HepG2 (cell line): ENCODE results near the gene KHNYN. TPM values are rescaled to one million over a fixed set of nuclear protein-coding genes. Genes with fewer than 3 reads are reported as not detected.
A peak's percentile ranks its signal among the peaks of the same experiment; 100 is the strongest.

Experiments
- ATAC-seq: fragments of 200-7000 bp; cut with Tn5 transposase; 3 replicates; pipeline ENCODE4 v1.9.1; 2020; ENCODE audit warnings: mild to moderate bottlenecking, moderate library complexity
- BruUV-seq: library from RNA; stranded (reverse); fragments of 400-500 nt; replicated peaks from 2 replicates; lab custom pipeline; 2021; lab: Mats Ljungman, UMichigan
- CTCF ChIA-PET: fragments of 300-600 bp; formaldehyde crosslinking; extraction: SDS; loops from one replicate; lab custom pipeline; 2021; ENCODE audit warnings: low total read pairs, inconsistent platforms, low intra/inter-chr PET ratio; lab: Yijun Ruan, JAX
- POLR2A ChIA-PET: fragments of 350-600 bp; sonication (Branson Sonifier 250); formaldehyde crosslinking; loops from one replicate; lab custom pipeline; 2020; ENCODE audit warnings: antibody characterized with exemption, inconsistent platforms; lab: Yijun Ruan, JAX
- DNase-seq: peaks from one replicate; pipeline ENCODE4 v3.0.0-alpha.2; 2015; ENCODE audit warnings: low spot score
- FAIRE-seq: peaks from 3 replicates; lab custom pipeline; 2011; peaks lifted over from hg19 to GRCh38; lab: Jason Lieb, UNC
- H2AFZ ChIP-seq: one replicate; pipeline ENCODE4 v1.6.1; 2011; ENCODE audit warnings: low read length, inconsistent platforms
- H3K27ac ChIP-seq: fragments of 300-600 bp; 3 replicates; pipeline ENCODE4 v1.8.0; 2011; ENCODE audit warnings: mixed run types, mild to moderate bottlenecking, mixed read lengths, low read length, inconsistent platforms; ENCODE audit not compliant: insufficient read depth; ENCODE audit errors: extremely low read length
- H3K27me3 ChIP-seq, 2 experiments: fragments of 200-600 bp in 1 of 2; 2 replicates in 1 of 2; 3 replicates in 1 of 2; pipeline versions ENCODE4 v1.6.0 to v1.8.0; 2011; ENCODE audit warnings: low read length in 2 of 2, mild to moderate bottlenecking in 2 of 2, moderate library complexity in 2 of 2, inconsistent platforms in 1 of 2; ENCODE audit not compliant: insufficient read depth in 2 of 2, control insufficient read depth in 1 of 2
- H3K36me3 ChIP-seq, 2 experiments: fragments of 200-600 bp in 1 of 2; replicated peaks in 1 of 2; 2 replicates in 1 of 2; 3 replicates in 1 of 2; pipeline versions ENCODE4 v1.5.1 to v1.8.0; 2011; ENCODE audit warnings: low read length in 2 of 2, inconsistent platforms in 1 of 2; ENCODE audit not compliant: insufficient read depth in 2 of 2, control insufficient read depth in 1 of 2
- H3K4me1 ChIP-seq: 2 replicates; pipeline ENCODE4 v1.5.1; 2012; ENCODE audit warnings: low read length, inconsistent platforms; ENCODE audit not compliant: insufficient read depth
- H3K4me2 ChIP-seq: 2 replicates; pipeline ENCODE4 v1.6.0; 2011; ENCODE audit warnings: low read depth, low read length, inconsistent platforms
- H3K4me3 ChIP-seq, 3 experiments: fragments of 200-600 bp in 1 of 3; sonication (generic), shearing (Covaris generic) in 1 of 3; replicated peaks in 1 of 3; 2 replicates each; pipeline ENCODE4 v1.5.1; 2011 to 2016; ENCODE audit warnings: low read length in 3 of 3, inconsistent platforms in 2 of 3, low read depth in 2 of 3, mild to moderate bottlenecking in 2 of 3, control low read depth in 1 of 3, mixed read lengths in 1 of 3; ENCODE audit not compliant: insufficient read depth in 1 of 3
- H3K79me2 ChIP-seq: one replicate; pipeline ENCODE4 v1.6.1; 2011; ENCODE audit warnings: low read length, inconsistent platforms; ENCODE audit not compliant: insufficient read depth
- H3K9ac ChIP-seq: 2 replicates; pipeline ENCODE4 v1.6.0; 2011; ENCODE audit warnings: mild to moderate bottlenecking, low read depth, low read length, inconsistent platforms; ENCODE audit not compliant: insufficient read depth
- H3K9me3 ChIP-seq: 2 replicates; pipeline ENCODE4 v1.5.1; 2012; ENCODE audit warnings: mild to moderate bottlenecking, low read length
- H4K20me1 ChIP-seq: 2 replicates; pipeline ENCODE4 v1.6.0; 2011; ENCODE audit warnings: inconsistent platforms, mild to moderate bottlenecking, low read length, moderate library complexity; ENCODE audit not compliant: insufficient read depth
- ATF7 ChIP-seq, 2 experiments: fragments of 450-650 bp in 1 of 2; sonication (generic) in 1 of 2; formaldehyde crosslinking in 1 of 2; IDR thresholded peaks; 2 replicates each; pipeline versions ENCODE4 v1.4.0 to v1.6.1; 2016 to 2020; ENCODE audit warnings: antibody characterized with exemption in 1 of 2, mild to moderate bottlenecking in 1 of 2, missing genetic modification reagents in 1 of 2
- CC2D1A ChIP-seq: sonication (generic); formaldehyde crosslinking; IDR thresholded peaks from 2 replicates; pipeline ENCODE4 v1.8.1; 2023; ENCODE audit warnings: mild to moderate bottlenecking, missing genetic modification reagents
- KLF9 ChIP-seq: IDR thresholded peaks from 2 replicates; pipeline ENCODE4 v1.6.1; 2016; ENCODE audit warnings: low read depth
- MEF2D ChIP-seq: sonication (generic); formaldehyde crosslinking; IDR thresholded peaks from 2 replicates; pipeline ENCODE4 v1.5.1; 2020; ENCODE audit warnings: mild to moderate bottlenecking, missing genetic modification reagents
- NONO ChIP-seq, 2 experiments: fragments of 450-650 bp in 1 of 2; sonication (generic) in 1 of 2; formaldehyde crosslinking in 1 of 2; IDR thresholded peaks in 1 of 2; conservative IDR thresholded peaks in 1 of 2; 2 replicates each; pipeline versions ENCODE4 v1.6.1 to v1.8.0; 2017 to 2022; ENCODE audit warnings: mild to moderate bottlenecking in 1 of 2, missing genetic modification reagents in 1 of 2, moderate library complexity in 1 of 2
- PTBP1 ChIP-seq: fragments of 200-400 bp; formaldehyde crosslinking; IDR thresholded peaks from 2 replicates; pipeline ENCODE4 v1.6.1; 2018; ENCODE audit warnings: low read length, low read depth; ENCODE audit not compliant: poor library complexity, severe bottlenecking
- SIN3A ChIP-seq: IDR thresholded peaks from 2 replicates; pipeline ENCODE4 v1.6.1; 2011; ENCODE audit warnings: low read depth, mild to moderate bottlenecking, control low read depth, low read length, borderline replicate concordance
- ZC3H4 ChIP-seq: sonication (generic); formaldehyde crosslinking; IDR thresholded peaks from 2 replicates; pipeline ENCODE4 v1.4.0; 2020; ENCODE audit warnings: missing genetic modification reagents, borderline replicate concordance
- ZNF101 ChIP-seq: sonication (generic); formaldehyde crosslinking; IDR thresholded peaks from 2 replicates; pipeline ENCODE4 v1.4.0; 2020; ENCODE audit warnings: mild to moderate bottlenecking, low read depth, missing genetic modification reagents, borderline replicate concordance
- ZNF138 ChIP-seq: sonication (generic); formaldehyde crosslinking; IDR thresholded peaks from 2 replicates; pipeline ENCODE4 v1.5.0; 2020; ENCODE audit warnings: mild to moderate bottlenecking, low read depth, missing genetic modification reagents
- ZNF343 ChIP-seq: sonication (generic); formaldehyde crosslinking; IDR thresholded peaks from 2 replicates; pipeline ENCODE4 v1.4.0; 2020; ENCODE audit warnings: mild to moderate bottlenecking, missing genetic modification reagents
- ZNF557 ChIP-seq: sonication (generic); formaldehyde crosslinking; IDR thresholded peaks from 2 replicates; pipeline ENCODE4 v1.4.0; 2020; ENCODE audit warnings: missing genetic modification reagents
- ZNF780A ChIP-seq: sonication (generic); formaldehyde crosslinking; IDR thresholded peaks from 2 replicates; pipeline ENCODE4 v1.8.0; 2022; ENCODE audit warnings: mild to moderate bottlenecking, missing genetic modification reagents, moderate library complexity
- WGBS: methylation state at CpG from one replicate; pipeline ENCODE4 v1.1.6; 2017; ENCODE audit warnings: low lambda C conversion rate; 5-methylcytosine and 5-hydroxymethylcytosine counted together
- in situ Hi-C: cut with HindIII; loops from 2 replicates; pipeline ENCODE4 v1.10.0; 2017; ENCODE audit warnings: low pct_unique_long_range_greater_than_20kb; ENCODE audit not compliant: extremely low pct_ligation_motif_present
- intact Hi-C: fragments of 100-400 bp; cut with micrococcal nuclease; formaldehyde crosslinking; loops from one replicate; pipeline ENCODE4 v1.10.0; 2022; ENCODE audit not compliant: unreplicated experiment
- polyA plus RNA-seq, 8 experiments: library from polyadenylated mRNA; depleted of rRNA in 3 of 8; stranded (reverse) in 7 of 8; unstranded in 1 of 8; fragments of >200 nt; fragmentation: Illumina TruSeq in 4 of 8; extraction: Trizol in 4 of 8; gene quantifications; 2 replicates each; pipeline versions ENCODE4 v1.2.1 to v1.2.3, GENCODE V29; 2011 to 2016; ENCODE audit warnings: low read depth in 4 of 8, missing spikeins in 1 of 8, mixed read lengths in 1 of 8; ENCODE audit not compliant: insufficient read depth in 1 of 8
- total RNA-seq, 5 experiments: library from RNA; depleted of rRNA; stranded (reverse); fragments of >200 nt; fragmentation: Illumina TruSeq; extraction: Trizol; gene quantifications; 2 replicates each; pipeline ENCODE4 v1.2.3, GENCODE V29; 2016; ENCODE audit warnings: low read depth in 1 of 5
- TF ChIP-seq, protein P1 (sequence below): sonication (generic); IDR thresholded peaks from 2 replicates; pipeline ENCODE4 v1.6.1; 2016; ENCODE audit warnings: low read depth, borderline replicate concordance
- TF ChIP-seq, protein P2 (sequence below): sonication (generic); formaldehyde crosslinking; conservative IDR thresholded peaks from 2 replicates; pipeline ENCODE4 v1.8.1; 2023; ENCODE audit warnings: missing genetic modification reagents
- TF ChIP-seq, protein P3 (sequence below): sonication (generic); formaldehyde crosslinking; IDR thresholded peaks from 2 replicates; pipeline ENCODE4 v1.8.0; 2022; ENCODE audit warnings: missing genetic modification reagents, low read depth, mild to moderate bottlenecking, borderline replicate concordance

Gene KHNYN
- total and polyA plus RNA-seq, 2 of the 13 experiments (the other 11 are each of a cell fraction or from before 2014, with no cell fraction given): 52.8 to 75.7 TPM

- no peak for TF ChIP-seq ZNF138
- no peak for TF ChIP-seq NONO (IDR thresholded peaks at IDR 0.05)
- TF ChIP-seq NONO (CRISPR knock-in tag; conservative IDR thresholded peaks at IDR 0.05): 0 out of 2 replicates have a peak, but pooled peaks have one; percentile 13
- no peak for TF ChIP-seq SIN3A
- TF ChIP-seq, all 625 proteins: peak for 136
Measured at GRCh38 chr14:24427537-24428508, 1.9 kb upstream of the KHNYN start (continued).

GRCh38 chr14:24428628-24429394 is 943 bp upstream of the KHNYN start:
- ChIA-PET POLR2A (interaction anchor here (0.7 to 9.1 kb wide), 14 partner anchors 8 to 1334 kb away, joined by 3 to 242 read pairs (median 10); partner anchors contain the start of genes ACIN1, BCL2L2, C14orf119 and CHMP4A), CTCF (interaction anchor here (8.8 to 11.8 kb wide), 2 partner anchors 64 to 97 kb away, joined by 235 to 295 read pairs; partner anchors contain the start of genes ADCY4 and NFATC4)
- peak overlapping the region; percentile 86 for H3K4me2 ChIP-seq
- no TSS peak for BruUV-seq
- H2AFZ ChIP-seq: peak overlapping the region; percentile 18
- DNase-seq (no peak), ATAC-seq (no peak; the same call in 1 of the 3 replicates), FAIRE-seq (no peak)
- H3K36me3 ChIP-seq: peaks cover 16 to 17% of the 10 kb centered on the region in 2 experiments
- 87% methylated on average over 17 of the region's 18 CpGs for WGBS
- H3K9ac ChIP-seq: peak overlapping the region; percentile 79
- peak overlapping the region; percentile 66 for H3K27ac ChIP-seq
- H3K4me3 ChIP-seq: peak overlapping the region; percentile 65 to 82 (median 80); a peak in 5 of 6 replicates
- in situ Hi-C loops: no loop called here
- H3K4me1 ChIP-seq: peaks cover 74% of the 10 kb centered on the region
- peaks cover 6% of the 10 kb centered on the region for H3K79me2 ChIP-seq
- H3K27me3 ChIP-seq: no peaks in the 10 kb centered on the region; a peak in 1 of 5 replicates
- H4K20me1 ChIP-seq: peaks cover 16% of the 10 kb centered on the region
- H3K9me3 ChIP-seq: no peaks in the 10 kb centered on the region
- intact Hi-C loops: no loop called here
- peak; percentile 88; the same call in 1 of the 2 replicates for TF ChIP-seq ZC3H4 (CRISPR knock-in tag)
- peak; percentile 64; the same call in 1 of the 2 replicates for TF ChIP-seq ZNF343
- TF ChIP-seq, protein P1, sequence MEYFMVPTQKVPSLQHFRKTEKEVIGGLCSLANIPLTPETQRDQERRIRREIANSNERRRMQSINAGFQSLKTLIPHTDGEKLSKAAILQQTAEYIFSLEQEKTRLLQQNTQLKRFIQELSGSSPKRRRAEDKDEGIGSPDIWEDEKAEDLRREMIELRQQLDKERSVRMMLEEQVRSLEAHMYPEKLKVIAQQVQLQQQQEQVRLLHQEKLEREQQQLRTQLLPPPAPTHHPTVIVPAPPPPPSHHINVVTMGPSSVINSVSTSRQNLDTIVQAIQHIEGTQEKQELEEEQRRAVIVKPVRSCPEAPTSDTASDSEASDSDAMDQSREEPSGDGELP: no peak
- TF ChIP-seq ZNF557: no peak
- 0 out of 2 replicates have a peak, but pooled peaks have one; percentile 15 for TF ChIP-seq MEF2D (CRISPR knock-in tag)
- TF ChIP-seq KLF9 (CRISPR knock-in tag): no peak
- 0 out of 2 replicates have a peak, but pooled peaks have one; percentile 7 for TF ChIP-seq ZNF101
- TF ChIP-seq CC2D1A (CRISPR knock-in tag): no peak
- no peak for TF ChIP-seq ATF7 (IDR thresholded peaks at IDR 0.05)
- peak; percentile 47; the same call in 1 of the 2 replicates for TF ChIP-seq ATF7 (CRISPR knock-in tag; IDR thresholded peaks at IDR 0.05)
- TF ChIP-seq, protein P2, sequence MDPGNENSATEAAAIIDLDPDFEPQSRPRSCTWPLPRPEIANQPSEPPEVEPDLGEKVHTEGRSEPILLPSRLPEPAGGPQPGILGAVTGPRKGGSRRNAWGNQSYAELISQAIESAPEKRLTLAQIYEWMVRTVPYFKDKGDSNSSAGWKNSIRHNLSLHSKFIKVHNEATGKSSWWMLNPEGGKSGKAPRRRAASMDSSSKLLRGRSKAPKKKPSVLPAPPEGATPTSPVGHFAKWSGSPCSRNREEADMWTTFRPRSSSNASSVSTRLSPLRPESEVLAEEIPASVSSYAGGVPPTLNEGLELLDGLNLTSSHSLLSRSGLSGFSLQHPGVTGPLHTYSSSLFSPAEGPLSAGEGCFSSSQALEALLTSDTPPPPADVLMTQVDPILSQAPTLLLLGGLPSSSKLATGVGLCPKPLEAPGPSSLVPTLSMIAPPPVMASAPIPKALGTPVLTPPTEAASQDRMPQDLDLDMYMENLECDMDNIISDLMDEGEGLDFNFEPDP (CRISPR knock-in tag): 0 out of 2 replicates have a peak, but pooled peaks have one; percentile 84
- TF ChIP-seq PTBP1: peak; percentile 22
- TF ChIP-seq, protein P3, sequence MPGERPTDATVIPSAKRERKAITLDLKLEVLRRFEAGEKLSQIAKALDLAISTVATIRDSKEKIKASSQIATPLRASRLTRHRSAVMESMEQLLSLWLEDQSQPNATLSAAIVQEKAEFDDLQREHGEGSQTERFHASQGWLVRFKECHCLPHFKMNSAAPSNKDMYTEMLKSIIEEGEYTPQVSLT (CRISPR knock-in tag): no peak
- 0 out of 2 replicates have a peak, but pooled peaks have one; percentile 21 for TF ChIP-seq ZNF780A
